ENCODE data around the gene GLG1.
"Not testable (repeated sequence)": the region's sequence is repeated elsewhere in the genome, so short reads cannot be mapped to it uniquely, and the experiment has no call there.

Gene GLG1

DNA sequence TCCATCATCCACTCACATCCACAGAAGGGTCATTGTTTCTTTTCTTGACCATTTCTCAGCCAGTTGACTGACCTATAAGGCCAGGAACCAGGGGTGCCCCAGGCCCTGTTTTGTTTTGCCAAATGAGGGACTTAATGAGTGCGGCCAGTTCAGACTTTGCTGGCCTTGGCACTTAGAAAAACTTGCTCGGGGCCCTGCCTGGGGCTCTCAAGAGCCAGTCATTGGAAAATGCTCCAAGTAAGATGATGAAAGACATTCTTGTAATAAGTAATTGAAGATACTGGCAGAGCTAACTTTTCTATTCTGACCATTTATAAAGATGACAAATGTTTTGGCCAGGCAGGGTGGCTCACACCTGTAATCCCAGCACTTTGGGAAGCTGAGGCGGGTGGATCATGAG lies 156.7 kb downstream of the GLG1 start:
- DNase-seq: no peak

DNA sequence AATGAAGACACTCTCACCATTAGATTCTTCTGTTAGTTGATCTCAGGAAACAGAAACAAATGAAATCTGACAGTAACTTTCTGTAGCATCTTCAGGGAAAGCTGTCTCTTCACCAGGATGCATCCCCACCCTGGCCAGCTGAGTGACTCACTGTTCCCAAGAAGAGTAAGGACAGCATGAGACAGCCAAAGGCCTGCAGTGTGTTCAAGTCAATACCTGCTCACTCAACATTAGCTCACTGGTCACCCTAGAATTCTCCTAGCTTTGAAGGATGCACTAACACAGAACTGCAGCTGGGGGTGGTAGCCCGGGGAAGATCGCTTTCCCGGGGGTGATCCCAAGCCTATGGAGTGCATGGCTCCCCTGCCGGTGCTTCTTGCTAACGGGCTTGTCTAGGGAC lies 157.4 kb downstream of the GLG1 start:
- DNase-seq: no peak

DNA sequence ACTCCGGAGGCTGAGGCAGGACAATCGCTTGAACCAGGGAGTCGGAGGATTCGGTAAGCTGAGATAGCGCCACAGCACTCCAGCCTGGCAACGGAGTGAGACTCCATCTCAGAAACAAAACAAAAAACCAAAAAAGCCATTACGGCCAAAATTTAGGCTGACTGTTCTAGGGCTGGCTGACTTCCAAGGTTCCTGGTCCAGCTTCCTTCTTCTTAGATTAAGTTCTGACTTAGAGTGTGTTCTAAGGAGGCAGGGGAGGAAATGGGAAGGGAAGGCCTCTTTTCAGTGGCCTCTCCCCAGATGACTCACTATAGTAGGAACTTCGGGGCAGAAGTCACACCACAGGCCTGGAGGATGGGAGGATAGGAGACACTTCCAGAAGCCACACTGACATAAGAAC lies 157.9 kb downstream of the GLG1 start:
- peak in 1 of 56 donors; percentile 22 for DNase-seq

DNA sequence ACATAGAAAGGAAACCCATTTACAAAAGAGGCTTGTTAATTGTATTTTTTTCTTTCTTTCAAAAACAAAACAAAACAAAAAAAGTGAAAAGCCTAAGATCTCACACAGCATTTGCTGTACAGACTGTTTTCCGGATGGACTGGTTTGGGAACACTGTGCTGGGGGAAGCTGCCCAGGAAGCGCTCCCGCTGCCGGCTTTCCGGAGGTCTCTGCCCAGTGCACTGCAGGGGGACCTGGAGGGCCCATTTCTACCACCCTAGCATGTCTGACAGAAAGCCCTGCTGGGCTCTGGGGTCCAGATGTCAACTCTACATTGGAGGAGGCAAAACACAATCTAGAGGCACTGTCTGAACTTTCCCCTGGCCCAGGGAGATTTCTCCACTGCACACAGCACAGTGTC lies 159.3 kb downstream of the GLG1 start:
- DNase-seq: no peak

DNA sequence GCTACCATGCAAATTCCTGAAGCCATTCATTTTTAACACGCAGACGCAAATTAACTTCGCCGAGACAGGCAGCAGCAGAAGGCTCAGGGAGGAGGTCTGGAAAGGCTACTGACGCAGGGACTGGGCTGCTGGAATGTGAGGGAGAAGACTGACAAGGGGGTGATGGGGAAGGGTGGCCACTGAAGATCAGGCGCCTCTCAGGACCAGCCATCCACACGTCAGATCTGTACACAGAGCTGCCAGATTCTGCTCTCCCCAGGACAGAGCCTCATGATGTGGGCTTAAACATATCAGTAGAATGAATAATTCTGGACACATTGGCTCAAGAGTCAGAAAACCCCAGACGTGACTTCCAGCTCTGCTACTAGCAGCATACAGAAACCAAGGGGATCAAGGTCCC lies 160.0 kb downstream of the GLG1 start:
- DNase-seq: no peak

DNA sequence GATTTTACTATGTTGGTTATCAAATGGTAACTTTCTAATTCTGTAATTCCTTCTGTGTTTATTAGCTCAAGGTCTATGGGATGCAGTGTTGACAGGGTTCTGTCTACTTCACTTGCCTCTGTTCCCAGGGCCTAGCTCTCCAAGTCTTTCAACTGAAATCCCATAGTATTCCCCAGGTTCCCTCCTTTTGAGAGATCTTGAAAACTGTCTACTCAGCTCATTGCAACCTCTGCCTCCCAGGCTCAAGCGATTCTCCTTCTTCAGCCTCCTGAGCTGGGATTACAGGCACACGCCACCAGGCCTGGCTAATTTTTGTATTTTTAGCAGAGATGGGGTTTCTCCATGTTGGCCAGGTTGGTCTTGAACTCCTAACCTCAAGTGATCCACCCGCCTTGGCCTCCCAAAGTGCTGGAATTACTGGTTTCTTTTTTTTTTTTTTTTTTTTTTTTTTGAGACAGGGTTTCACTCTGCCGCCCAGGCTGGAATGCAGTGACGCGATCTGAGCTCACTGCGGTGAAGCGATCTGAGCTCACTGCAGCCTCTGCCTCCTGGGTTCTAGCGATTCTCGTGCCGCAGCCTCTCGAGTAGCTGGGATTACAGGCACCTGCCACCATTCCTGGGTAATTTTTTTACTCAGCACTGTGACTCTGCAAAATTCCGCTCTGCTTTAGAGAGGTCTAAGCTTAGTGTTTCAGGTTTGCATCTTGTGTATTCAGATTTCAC lies 163.1 kb downstream of the GLG1 start:
- not testable (repeated sequence) for DNase-seq

DNA sequence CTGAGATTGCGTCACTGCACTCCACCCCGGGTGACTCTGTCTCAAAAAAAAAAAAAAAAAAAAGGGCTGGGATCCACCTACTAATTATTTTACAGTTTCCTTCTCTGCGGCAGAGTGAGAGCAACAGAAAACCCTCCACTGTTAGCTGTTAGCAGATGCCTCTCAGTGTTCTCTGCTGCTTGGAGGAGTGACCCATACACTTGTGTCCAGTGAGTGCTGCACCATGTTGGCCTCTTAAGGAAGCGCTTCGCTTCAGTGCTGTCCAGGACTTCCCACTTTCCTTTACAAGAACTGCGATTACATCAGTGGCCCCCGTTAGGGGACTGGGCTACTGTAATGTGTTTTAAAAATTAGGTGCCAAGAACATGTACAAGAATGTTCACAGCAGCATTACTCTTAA lies 167.2 kb downstream of the GLG1 start:
- DNase-seq: no peak

DNA sequence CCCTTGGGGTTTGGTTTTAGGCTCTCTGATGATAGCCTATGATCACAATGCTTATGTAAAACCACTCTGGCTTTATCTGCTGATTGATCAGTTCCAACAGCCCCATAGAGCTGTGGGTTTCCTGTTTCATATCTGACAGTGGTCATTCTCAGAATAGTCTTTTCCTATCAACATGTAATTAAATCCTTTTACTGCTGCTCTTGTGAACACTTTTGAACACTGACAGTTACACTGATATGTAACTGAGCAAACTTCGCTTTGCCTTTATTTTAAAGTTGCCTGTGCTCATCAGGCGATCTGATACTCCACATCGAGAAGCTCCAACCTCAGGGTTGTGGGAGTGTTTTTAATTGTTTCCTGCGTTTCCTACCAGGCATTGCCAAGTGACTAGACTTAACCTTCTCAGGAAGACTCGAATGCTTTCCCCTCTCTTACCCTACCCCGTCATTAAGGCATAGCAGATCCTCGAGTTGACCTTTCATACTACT lies 168.4 kb downstream of the GLG1 start:
- DNase-seq: no peak

DNA sequence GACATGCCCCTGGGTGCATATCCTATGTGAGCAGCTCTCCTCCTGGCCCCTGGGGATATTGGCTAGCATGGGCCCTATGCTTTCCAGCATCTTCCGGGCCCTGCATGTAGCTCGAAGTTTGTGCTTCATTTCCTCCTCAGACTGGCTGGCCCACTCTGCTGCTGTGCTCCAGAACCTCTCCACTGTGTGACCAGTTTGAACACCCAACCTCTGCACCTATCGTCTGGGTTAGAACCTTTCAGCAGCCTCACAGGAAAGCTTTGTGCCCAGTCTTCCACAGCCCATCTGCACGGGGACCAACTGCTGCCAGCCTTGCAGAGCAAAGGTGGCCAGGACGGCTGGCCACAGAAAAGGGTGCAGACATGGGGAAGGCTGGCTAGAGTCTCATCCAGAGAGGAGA lies 175.4 kb downstream of the GLG1 start:
- no peak for DNase-seq

DNA sequence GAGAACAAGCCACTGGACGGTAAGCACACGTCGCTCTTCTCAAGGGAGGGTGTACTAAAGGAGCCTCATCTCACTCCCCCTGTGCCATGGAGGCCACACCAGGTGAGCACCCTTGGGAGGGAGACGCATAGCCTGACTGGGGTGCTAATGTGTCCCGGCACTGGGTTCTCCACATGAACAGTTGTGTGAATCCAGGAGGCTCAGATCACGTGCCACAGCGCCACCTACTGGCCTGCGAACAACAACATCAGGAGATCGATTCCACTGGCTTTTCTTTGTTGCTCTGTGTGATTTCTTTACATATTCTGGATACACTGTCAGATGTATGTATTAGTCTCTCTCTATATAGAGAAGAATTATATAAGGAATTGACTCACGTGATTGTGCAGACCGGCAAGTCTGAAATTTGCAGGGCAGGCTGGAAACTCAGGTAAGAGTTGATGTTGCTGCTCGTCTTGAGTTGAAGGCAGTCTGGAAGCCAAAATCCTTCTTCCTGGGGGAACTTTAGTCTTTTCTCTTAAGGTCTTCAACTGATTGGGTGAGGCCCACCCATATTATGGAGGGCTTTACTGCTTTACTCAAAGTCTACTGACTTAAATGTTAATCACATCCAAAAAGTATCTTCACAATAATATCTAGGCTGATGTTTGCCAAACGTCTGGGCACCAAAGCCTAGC lies 176.7 kb downstream of the GLG1 start:
- DNase-seq: peak in 33 of 56 donors; percentile 8 to 59 (median 20)

DNA sequence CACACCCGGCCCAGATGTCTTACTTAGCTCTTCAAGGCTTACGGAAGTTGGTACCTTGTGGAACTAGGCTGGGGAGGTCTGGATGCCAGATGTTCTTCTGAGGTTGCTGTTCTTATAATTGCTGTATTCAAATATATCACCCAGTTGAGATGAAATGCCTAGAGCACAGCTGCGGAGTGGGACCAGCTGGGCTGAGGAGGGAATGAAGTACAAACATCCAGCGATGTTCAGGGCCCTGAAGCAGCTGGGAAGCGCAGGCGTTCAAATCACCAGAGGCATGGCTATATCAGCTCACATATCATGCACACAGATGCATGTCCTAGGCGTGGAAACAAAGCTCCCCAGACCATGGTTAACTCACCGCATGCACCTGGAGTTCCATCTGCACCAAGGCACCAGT lies 178.4 kb downstream of the GLG1 start:
- not testable (repeated sequence) for DNase-seq

DNA sequence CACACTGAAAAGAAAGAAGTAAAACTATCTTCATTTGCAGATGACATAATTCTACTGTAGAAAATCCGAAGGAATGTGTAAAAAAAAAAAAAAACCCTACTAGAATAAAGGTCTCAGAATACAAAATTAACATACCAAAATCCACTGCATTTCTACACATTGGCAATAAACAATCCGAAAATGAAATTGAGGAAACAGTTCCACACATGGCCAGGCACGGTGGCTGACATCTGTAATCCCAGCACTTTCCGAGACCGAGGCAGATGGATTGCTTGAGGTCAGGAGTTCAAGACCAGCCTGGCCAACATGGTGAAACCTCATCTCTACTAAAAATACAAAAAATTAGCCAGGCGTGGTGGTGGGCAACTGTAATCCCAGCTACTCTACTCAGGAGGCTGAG lies 181.2 kb downstream of the GLG1 start:
- DNase-seq: not testable (repeated sequence)

DNA sequence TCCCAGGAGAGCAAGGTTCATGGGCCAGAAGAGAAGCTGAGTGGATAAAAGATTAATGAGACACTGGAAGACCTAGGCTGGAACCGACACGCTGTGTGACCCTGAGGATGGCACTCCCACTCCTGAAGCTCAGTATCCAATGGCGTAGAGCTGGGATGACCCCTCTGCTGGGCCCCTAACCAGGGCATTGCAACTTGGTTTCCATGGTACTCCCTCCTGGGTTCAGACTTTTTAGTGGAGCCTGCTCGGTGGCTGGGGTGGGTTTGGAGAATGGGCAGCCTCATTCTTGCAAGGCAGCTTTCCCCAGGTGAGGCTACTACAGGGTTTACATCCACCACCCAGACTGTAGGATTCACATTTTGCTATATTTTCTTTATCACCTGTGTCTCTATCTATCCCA lies 183.2 kb downstream of the GLG1 start:
- DNase-seq: not testable (repeated sequence)

DNA sequence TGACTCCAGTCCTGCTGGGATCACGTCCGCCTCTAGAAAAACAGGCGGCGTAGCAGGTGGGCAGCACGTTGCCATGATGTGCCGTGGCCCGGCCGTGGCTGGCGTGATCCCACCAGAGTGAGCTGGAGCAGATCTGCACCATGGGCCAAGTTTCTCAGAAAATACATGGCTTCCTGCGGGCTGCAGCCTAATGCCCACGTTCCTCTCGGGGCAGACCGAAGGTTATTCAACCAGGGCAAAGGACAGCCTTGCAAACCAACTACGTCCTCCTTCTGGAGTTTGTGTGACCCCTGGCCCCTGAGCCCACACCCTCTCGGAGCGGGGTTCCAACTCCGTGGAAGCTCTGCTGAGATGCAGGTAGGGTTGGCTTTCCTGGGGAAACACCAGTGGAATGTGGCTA lies 184.8 kb downstream of the GLG1 start:
- not testable (repeated sequence) for DNase-seq

DNA sequence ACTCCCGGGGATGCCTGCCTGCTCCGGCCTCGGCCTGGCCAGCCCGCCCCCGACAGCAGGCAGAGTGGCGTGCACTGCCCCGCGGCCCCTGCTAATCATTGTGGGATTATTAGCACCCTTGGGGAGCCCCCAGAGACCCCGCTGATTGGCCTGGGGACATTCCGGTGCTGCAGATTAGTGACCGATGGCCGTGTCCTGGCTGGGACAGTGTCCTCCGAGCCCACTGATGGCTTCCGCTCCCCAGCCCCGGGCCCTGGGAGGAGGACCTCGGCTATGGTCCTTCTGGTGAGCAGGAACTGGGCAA lies 185.5 kb downstream of the GLG1 start:
- DNase-seq: not testable (repeated sequence)

DNA sequence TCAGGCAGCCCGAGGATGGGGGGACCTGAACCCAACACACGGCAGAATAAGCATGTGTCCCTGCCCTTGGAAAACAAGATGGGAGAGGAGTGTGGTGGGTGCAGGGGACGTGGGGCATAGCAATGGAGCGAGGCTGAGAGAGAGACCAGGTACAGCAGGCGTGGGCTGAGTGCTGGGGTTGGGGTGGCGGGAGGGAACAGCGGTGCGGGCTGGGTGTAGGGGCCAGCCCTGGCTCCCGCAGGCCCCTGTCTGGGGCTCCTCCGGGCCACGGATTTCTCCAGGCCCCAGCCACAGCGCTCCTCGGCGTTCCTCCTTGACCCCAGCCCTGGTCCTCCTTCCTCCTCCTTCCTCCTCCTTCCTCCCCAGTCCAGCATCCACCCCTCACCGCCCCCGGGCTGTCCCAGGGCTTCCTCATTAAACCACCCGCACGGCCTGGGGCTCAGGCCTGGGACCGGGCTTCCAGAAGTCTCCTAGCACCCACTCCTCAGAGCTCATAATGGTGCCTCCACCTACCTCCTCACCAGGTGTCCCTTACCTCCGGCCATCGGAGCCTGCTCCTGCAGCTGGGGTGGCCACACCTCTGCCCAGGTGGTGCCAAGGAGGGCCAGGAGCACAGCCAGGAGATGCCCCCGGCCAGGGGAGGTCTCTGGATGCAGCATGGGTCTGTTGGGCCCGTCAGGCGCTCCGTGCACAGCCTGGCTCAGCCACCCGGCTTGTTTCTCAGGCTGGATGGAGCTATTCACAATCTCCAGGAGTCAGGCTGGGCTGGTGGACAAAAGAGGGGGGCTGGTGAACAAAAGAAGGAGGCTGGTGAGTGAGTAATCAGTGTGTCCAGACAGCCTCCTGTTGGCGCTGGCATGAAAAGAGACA lies 186.1 kb downstream of the GLG1 start, which contains the start of gene CLEC18B:
CLEC18B (minus strand) TSS at position 867 of the 870 bp plus-strand sequence; CDS start at position 659, 208 bp downstream.
- peak in 7 of 56 donors; percentile 8 to 55 (median 18) for DNase-seq

DNA sequence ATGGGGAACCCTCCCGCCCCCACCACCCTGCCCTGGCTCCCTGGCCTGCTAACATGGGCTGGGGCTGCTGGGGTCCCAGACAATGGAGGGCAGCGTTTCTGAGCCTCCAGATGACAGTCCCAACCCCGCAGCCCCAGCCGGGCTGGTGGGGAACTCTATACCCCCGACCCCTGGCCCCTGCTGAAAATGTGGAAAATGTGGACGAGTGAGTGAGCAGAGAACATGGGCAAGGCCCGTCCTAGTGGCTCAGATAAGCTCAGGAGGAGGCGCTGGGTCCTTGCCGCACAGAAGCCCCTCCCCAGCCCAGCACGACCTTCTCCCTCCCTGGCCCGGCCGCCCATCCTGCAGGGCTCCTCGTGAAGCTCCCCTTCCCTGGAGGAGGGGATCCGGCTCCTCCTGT lies 187.1 kb downstream of the GLG1 start:
- DNase-seq: not testable (repeated sequence)

DNA sequence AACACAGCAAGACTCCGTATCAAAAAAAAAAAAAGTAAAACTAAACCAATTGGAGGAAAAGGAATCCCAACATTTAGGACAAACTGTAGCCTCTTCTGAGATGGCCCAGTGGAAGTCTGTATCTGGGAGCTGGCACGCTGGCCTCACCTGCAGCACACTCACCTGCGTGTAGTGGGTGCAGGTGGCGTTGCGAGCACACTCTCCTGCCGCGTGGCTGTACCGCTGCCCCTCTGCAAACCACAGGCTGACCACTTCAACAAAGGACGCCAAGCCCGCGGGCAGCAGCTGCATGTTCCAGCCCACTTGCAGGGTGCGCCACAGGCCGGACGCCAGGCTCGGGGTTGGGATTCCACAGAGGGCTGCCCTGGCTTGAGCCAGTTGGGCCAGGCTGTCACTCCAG lies 189.0 kb downstream of the GLG1 start:
- not testable (repeated sequence) for DNase-seq

DNA sequence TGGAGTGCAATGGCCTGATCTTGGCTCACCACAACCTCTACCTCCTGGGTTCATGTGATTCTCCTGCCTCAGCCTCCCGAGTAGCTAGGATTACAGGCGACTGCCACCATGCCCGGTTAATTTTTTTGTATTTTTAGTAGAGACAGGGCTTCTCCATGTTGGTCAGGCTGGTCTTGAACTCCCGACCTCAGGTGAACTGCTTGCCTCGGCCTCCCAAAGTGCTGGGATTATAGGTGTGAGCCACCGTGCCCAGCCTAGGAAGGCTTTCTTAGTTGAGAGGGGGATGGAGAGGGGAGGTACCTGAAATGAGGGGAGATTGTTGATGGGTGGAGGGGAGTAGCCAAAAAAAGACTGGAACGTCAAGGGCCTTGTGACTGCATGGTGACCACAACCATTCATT lies 193.0 kb downstream of the GLG1 start:
- DNase-seq: not testable (repeated sequence)

DNA sequence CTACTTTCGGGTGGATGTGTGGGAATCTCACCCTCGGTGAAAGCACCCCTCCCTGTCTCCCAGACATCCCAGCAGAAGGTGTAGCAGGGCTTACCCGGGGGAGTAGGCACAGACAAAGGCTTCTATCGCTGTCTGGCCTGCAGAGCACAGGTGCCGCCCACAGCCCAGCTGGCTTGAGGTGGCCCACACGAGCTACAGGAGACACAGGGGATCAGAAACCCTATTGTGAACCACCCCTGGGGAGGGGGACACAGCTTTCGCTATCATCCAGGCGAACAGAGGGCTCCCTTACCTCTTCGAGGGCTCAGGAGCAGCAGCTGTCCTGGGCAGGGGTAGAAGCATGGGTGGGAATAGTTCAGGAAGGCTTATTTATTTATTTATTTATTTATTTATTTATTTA lies 193.4 kb downstream of the GLG1 start:
- DNase-seq: not testable (repeated sequence)

DNA sequence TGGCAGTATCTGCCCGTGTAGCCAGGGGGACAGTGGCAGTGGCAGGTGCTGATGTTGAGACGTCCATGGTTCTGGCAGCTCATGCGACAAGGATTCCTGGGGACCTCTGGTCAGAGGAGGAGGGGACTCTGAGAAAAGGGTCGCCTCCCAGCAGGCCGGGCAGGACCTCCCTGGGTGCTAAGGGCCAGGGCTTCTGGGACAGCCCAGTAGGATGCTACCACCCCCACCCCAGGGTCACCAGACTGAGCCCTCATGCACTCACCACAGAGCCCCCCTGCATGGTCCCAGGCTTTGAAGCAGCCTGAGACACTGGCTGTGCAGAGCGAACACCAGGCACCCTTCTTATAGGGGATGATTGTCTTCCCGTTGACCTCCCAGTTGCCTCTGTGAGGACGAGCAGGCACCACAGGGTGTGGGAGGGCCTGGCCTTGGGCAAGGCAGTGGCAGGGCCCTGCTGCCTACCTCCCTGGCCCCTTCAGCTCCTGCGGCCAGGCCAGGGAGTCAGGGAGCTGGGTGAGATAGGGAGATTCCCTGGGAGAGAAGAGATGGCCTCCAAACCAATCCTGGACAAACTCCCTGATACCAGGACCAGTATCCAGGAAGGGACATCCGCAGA lies 194.0 kb downstream of the GLG1 start:
- not testable (repeated sequence) for DNase-seq
